ENCODE data around the gene CLDN7. TPM values are rescaled to one million over a fixed set of nuclear protein-coding genes. Genes with fewer than 3 reads are reported as not detected.
A peak's percentile ranks its signal among the peaks of the same experiment; 100 is the strongest.

The CLDN7 gene
- total RNA-seq, 2 donors from 2014 or later: 0.78 to 1.2 TPM

DNA sequence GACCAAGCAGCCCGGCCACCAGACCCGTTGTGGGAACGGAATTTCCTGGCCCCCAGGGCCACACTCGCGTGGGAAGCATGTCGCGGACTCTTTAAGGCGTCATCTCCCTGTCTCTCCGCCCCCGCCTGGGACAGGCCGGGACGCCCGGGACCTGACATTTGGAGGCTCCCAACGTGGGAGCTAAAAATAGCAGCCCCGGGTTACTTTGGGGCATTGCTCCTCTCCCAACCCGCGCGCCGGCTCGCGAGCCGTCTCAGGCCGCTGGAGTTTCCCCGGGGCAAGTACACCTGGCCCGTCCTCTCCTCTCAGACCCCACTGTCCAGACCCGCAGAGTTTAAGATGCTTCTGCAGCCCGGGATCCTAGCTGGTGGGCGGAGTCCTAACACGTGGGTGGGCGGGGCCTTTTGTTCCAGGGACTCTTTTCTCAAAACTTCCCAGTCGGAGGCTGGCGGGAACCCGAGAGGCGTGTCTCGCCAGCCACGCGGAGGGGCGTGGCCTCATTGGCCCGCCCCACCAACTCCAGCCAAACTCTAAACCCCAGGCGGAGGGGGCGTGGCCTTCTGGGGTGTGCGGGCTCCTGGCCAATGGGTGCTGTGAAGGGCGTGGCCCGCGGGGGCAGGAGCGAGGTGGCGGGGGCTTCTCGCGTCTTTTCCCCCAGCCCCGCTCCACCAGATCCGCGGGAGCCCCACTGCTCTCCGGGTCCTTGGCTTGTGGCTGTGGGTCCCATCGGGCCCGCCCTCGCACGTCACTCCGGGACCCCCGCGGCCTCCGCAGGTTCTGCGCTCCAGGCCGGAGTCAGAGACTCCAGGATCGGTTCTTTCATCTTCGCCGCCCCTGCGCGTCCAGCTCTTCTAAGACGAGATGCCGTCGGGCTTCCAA lies 19.0 kb upstream of the CLDN7 start, which contains the start of gene SLC2A4:
Gene SLC2A4, plus strand, starts transcription at position 645 of the 879 bp plus-strand sequence. Its CDS starts 217 bp downstream, at position 862.
- no peaks in the 10 kb centered on the region for H3K9me3 ChIP-seq (ENCODE audit: control insufficient read depth, low read length, poor library complexity, severe bottlenecking)
- Mint-ChIP-seq H3K27ac (no peak within 1 kb of the TSS), H3K4me1 (peaks cover 22% of the 10 kb centered on the region), H3K36me3 (ENCODE audit: low read depth) (no peaks in the 10 kb centered on the region), H3K27me3 (peaks cover 36% of the 10 kb centered on the region), H3K4me3 (peak within 1 kb of the TSS; percentile 84)
- DNase-seq: peak; percentile 67 to 80 (median 77)
- ATAC-seq: peak; percentile 77

GRCh38 chr17:7280519-7281073 lies 18.3 kb upstream of the CLDN7 start:
- no peak overlapping the region for H3K27ac Mint-ChIP-seq

DNA sequence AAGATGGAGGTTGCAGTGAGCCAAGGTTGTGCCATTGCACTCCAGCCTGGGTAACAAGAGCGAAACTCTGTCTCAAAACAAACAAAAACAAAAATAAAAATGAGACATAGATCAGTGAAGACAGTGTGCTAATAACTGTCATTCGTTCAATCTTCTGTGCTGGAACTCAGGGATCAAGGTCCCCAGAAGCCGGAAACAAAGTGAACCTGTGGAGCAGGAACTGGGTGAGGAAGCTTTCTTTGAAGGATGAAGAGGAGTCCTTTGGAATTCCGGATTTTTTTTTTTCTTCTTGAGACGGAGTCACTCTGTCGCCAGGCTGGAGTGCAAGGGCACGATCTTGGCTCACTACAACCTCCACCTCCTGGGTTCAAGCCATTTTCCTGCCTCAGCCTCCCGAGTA lies 17.2 kb upstream of the CLDN7 start:
- H3K4me3 Mint-ChIP-seq: no peak overlapping the region
- no peak for ATAC-seq
- no peak overlapping the region for H3K27ac Mint-ChIP-seq
- H3K27me3 Mint-ChIP-seq: peaks cover 24% of the 10 kb centered on the region
- peaks cover 22% of the 10 kb centered on the region for H3K4me1 Mint-ChIP-seq
- DNase-seq: no peak
- H3K36me3 Mint-ChIP-seq (ENCODE audit: low read depth): no peaks in the 10 kb centered on the region
- no peaks in the 10 kb centered on the region for H3K9me3 ChIP-seq (ENCODE audit: control insufficient read depth, low read length, poor library complexity, severe bottlenecking)

More at GRCh38 chr17:7280519-7281073, 18.3 kb upstream of the CLDN7 start:
- H3K4me3 Mint-ChIP-seq: peak overlapping the region; percentile 84
- no peaks in the 10 kb centered on the region for H3K9me3 ChIP-seq (ENCODE audit: control insufficient read depth, low read length, poor library complexity, severe bottlenecking)
- H3K4me1 Mint-ChIP-seq: peaks cover 22% of the 10 kb centered on the region
- no peaks in the 10 kb centered on the region for H3K36me3 Mint-ChIP-seq (ENCODE audit: low read depth)
- H3K27me3 Mint-ChIP-seq: peaks cover 33% of the 10 kb centered on the region
- ATAC-seq (peak; percentile 90), DNase-seq (peak; percentile 71 to 81 (median 74))

DNA sequence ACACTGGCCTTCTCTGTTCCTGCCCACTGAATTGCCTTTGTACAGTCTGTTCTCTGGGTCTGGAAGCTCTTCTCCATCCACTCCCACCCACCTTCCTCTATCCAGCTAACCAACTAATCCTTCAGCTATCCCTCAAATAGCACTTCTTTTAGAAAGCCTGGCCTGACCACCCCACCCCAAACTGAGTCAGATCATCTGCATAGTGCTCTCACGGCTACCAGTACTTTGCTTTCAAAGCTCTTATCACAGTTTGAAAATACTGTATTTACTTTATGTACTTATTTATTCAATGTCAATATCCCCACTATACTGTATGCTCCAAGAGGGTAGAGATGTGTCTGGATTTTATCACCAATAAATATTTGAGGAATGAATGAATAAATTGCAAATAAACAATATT lies 4.5 kb upstream of the CLDN7 start:
- ATAC-seq (no peak), DNase-seq (no peak)
- no peaks in the 10 kb centered on the region for H3K9me3 ChIP-seq (ENCODE audit: control insufficient read depth, low read length, poor library complexity, severe bottlenecking)
- H3K27ac Mint-ChIP-seq: no peak overlapping the region
- H3K36me3 Mint-ChIP-seq (ENCODE audit: low read depth): no peaks in the 10 kb centered on the region
- no peak overlapping the region for H3K4me3 Mint-ChIP-seq
- peaks cover 16% of the 10 kb centered on the region for H3K27me3 Mint-ChIP-seq
- peaks cover 22% of the 10 kb centered on the region for H3K4me1 Mint-ChIP-seq

GRCh38 chr17:7263801-7264078 lies 1.5 kb upstream of the CLDN7 start:
- Mint-ChIP-seq H3K4me3 (peak overlapping the region; percentile 96), H3K4me1 (peaks cover 19% of the 10 kb centered on the region), H3K36me3 (ENCODE audit: low read depth) (no peaks in the 10 kb centered on the region), H3K27ac (peak overlapping the region; percentile 88), H3K27me3 (peaks cover 16% of the 10 kb centered on the region)
- no peaks in the 10 kb centered on the region for H3K9me3 ChIP-seq (ENCODE audit: control insufficient read depth, low read length, poor library complexity, severe bottlenecking)
- ATAC-seq: no peak
- DNase-seq: no peak

DNA sequence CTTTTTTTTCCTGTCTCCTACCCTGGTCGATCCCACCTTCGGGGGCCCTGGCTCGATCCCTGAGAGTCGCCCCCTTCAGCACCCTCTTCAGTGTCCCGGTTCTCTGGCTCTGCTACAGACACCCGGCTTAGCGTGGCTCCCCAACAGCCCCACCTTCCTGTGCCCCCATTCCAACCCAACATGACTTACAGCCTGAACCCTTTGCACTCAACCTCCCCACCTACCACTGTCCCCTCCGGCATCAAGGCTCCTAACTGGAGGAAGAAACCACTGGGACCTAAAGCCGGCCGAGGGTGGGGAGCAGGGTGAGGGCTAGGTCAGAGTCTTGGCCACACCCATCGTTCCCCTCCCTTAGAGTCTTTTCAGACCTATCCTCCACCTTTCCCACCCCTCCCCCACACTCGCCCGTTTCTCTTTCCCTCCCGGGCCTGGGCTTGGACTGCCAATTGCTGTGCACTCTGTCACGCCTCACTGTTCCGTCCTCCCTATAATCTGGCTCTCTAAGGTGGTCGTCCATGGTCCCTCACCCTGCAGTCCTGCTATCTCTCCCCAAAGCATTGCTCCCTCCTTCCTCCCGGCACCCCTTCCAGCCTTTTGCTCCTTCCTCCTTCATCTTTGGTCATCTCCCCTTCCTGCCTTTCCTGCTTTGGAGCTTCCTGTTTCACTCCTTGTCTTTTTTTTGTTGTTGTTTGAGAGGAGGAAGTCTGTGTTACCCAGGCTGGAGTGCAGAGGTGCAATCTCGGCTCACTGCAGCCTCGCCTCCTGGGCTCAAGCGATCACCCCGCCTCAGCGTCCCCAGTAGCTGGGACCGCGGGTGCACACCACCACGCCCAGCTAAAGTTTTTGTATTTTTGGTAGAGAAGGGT lies 890 bp upstream of the CLDN7 start:
- ATAC-seq: peak; percentile 19
- no peaks in the 10 kb centered on the region for H3K9me3 ChIP-seq (ENCODE audit: control insufficient read depth, low read length, poor library complexity, severe bottlenecking)
- Mint-ChIP-seq H3K27me3 (peaks cover 16% of the 10 kb centered on the region), H3K27ac (peak overlapping the region; percentile 88), H3K36me3 (ENCODE audit: low read depth) (no peaks in the 10 kb centered on the region), H3K4me1 (peaks cover 19% of the 10 kb centered on the region), H3K4me3 (peak overlapping the region; percentile 96)
- DNase-seq: no peak

GRCh38 chr17:7261379-7262191 lies 693 bp downstream of the CLDN7 start:
- H3K27me3 Mint-ChIP-seq: peaks cover 16% of the 10 kb centered on the region
- no peak overlapping the region for H3K27ac Mint-ChIP-seq
- H3K4me3 Mint-ChIP-seq: peak overlapping the region; percentile 78
- H3K4me1 Mint-ChIP-seq: peaks cover 19% of the 10 kb centered on the region
- peak; percentile 51 for ATAC-seq
- no peak for DNase-seq
- no peaks in the 10 kb centered on the region for H3K9me3 ChIP-seq (ENCODE audit: control insufficient read depth, low read length, poor library complexity, severe bottlenecking)
- peaks cover 2% of the 10 kb centered on the region for H3K36me3 Mint-ChIP-seq (ENCODE audit: low read depth)

DNA sequence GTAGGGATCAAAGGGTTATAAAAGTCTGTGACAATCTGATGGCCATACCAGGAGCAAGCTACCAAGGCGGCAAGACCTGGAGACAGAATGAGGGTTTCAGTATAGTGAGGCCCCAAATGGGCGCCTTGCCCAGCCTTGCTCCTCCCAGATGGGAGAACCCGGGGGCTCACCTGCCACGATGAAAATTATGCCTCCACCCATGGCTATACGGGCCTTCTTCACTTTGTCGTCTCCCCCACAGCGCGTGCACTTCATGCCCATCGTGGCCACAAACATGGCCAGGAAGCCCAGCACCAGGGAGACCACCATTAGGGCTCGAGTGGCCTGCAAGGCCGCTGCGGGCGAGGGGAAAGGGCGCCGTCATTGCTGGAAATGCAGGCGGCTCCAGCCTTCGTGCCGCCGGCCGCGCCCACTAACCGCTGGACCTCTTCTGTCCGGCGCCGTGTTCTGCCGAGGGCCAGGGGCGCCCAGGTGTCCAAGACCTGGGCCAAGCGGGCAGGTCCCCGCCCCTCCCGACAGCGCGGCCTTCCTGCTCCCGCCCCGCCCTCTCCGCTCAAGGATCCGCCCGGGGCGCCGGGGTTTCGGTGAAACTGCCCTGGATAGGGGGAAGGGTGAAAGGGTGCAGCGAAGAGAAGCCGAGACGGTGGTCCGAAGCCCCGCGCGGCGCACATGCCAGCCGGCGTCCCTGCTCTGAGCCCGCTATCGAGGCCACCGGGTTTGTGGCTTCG lies 1.5 kb downstream of the CLDN7 start:
- peak in 2 of 3 donors; percentile 34 to 42 for DNase-seq
- peaks cover 2% of the 10 kb centered on the region for H3K36me3 Mint-ChIP-seq (ENCODE audit: low read depth)
- peaks cover 16% of the 10 kb centered on the region for H3K27me3 Mint-ChIP-seq
- H3K27ac Mint-ChIP-seq: peak overlapping the region; percentile 16
- peaks cover 19% of the 10 kb centered on the region for H3K4me1 Mint-ChIP-seq
- no peaks in the 10 kb centered on the region for H3K9me3 ChIP-seq (ENCODE audit: control insufficient read depth, low read length, poor library complexity, severe bottlenecking)
- peak overlapping the region; percentile 62 for H3K4me3 Mint-ChIP-seq
- peak; percentile 61 for ATAC-seq

GRCh38 chr17:7260151-7260550 lies 2.1 kb downstream of the CLDN7 start:
- DNase-seq (no peak), ATAC-seq (no peak)
- Mint-ChIP-seq H3K27ac (peak overlapping the region; percentile 16), H3K27me3 (peaks cover 16% of the 10 kb centered on the region), H3K4me1 (peaks cover 19% of the 10 kb centered on the region), H3K36me3 (ENCODE audit: low read depth) (peaks cover 2% of the 10 kb centered on the region), H3K4me3 (peak overlapping the region; percentile 50)
- no peaks in the 10 kb centered on the region for H3K9me3 ChIP-seq (ENCODE audit: control insufficient read depth, low read length, poor library complexity, severe bottlenecking)

GRCh38 chr17:7259555-7259889 lies 2.8 kb downstream of the CLDN7 start:
- no peak overlapping the region for H3K27ac Mint-ChIP-seq
- H3K9me3 ChIP-seq (ENCODE audit: control insufficient read depth, low read length, poor library complexity, severe bottlenecking): no peaks in the 10 kb centered on the region
- no peak for ATAC-seq
- DNase-seq: no peak
- peaks cover 16% of the 10 kb centered on the region for H3K27me3 Mint-ChIP-seq
- peaks cover 5% of the 10 kb centered on the region for H3K36me3 Mint-ChIP-seq (ENCODE audit: low read depth)
- no peak overlapping the region for H3K4me3 Mint-ChIP-seq
- peaks cover 19% of the 10 kb centered on the region for H3K4me1 Mint-ChIP-seq

DNA sequence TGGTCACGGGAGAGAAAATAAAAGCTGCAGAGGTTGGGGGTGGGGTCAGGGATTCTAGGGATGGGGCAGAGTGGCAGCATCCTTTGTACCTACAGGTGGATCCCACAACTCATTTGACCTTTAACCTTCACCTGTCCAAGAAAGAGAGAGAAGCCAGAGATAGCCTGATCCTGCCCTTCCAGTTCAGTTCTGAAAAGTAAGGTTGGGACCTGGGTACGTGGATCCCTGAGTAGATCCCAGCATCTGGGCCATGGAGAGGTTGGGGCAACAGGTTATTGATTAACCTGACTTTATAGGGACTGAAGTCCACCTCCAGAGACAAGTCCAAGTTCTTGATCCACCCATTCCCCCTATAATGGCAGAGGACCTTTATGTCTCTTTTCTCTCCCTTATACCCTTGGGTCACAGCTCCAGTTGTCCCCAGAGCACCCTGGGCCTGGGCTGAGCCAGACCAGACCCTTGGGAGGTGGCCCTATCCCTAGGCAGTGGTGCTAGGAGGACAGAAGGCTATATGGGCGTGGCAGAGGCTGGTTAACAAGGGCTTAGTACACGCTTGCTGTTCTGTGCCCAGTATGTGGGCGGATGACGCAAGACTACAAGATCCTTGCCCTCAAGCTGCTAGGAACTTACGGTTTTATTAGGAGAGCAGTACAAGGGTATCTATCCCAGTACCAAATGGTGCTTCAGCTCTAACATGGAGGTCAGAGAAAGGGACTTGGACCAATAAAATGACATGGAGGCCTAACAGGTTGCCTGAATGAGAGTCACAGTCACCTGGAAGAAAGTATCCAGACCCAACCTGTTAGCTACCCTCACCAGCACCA lies 3.3 kb downstream of the CLDN7 start:
- DNase-seq (no peak), ATAC-seq (no peak)
- no peak overlapping the region for H3K27ac Mint-ChIP-seq
- no peak overlapping the region for H3K4me3 Mint-ChIP-seq
- no peaks in the 10 kb centered on the region for H3K9me3 ChIP-seq (ENCODE audit: control insufficient read depth, low read length, poor library complexity, severe bottlenecking)
- H3K36me3 Mint-ChIP-seq (ENCODE audit: low read depth): peaks cover 6% of the 10 kb centered on the region
- peaks cover 13% of the 10 kb centered on the region for H3K27me3 Mint-ChIP-seq
- H3K4me1 Mint-ChIP-seq: peaks cover 19% of the 10 kb centered on the region
